ENCODE measurements around the gene HAVCR2.

The HAVCR2 gene

DNA sequence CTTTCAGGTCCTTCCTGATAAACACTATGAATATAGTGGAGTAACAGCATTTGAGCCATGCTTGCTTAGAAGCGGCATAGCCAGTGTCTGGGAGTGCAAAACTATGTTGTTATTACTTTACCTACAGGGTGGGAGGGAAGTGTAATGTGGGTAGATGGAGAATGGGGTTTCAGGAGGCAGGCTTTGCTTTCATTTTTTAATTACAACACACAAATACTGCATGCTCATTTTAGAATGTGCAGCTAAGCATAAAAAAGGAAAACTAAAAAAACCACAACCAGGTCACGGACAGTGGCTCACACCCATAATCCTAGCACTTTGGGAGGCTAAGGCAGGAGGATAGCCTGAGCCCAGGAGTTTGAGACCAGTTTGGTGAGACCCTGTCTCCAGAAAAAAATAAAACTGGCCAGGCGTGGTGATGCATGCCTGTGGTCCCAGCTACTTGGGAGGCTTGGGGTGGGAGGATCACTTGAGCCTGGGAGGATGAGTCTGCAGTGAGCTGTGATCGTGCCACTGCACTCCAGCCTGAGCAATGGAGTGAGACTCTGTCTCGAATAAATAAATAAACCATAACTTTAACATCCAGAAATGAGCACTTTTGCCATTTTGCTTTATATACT is 70.2 kb downstream of the HAVCR2 start:
- no peak overlapping the region for H3K27ac ChIP-seq (ENCODE audit: low read depth, low read length)
- H3K36me3 ChIP-seq (ENCODE audit: control insufficient read depth, insufficient read depth, low read length), result no peaks in the 10 kb centered on the region
- H3K9me3 ChIP-seq (ENCODE audit: control insufficient read depth, insufficient read depth, low read depth, low read length), result no peaks in the 10 kb centered on the region
- no peak overlapping the region for H3K4me3 ChIP-seq (ENCODE audit: low read depth, low read length)
- H3K27me3 ChIP-seq (ENCODE audit: control insufficient read depth, insufficient read depth, low read length), result no peaks in the 10 kb centered on the region
- no peak overlapping the region for H3K9ac ChIP-seq (ENCODE audit: low read length)
- H3K4me1 ChIP-seq (ENCODE audit: control insufficient read depth, insufficient read depth, low read length), result peaks cover 8% of the 10 kb centered on the region; the same call in 1 of the 2 replicates
